DLD1 (cell line): ENCODE data around the gene PES1.
"Not testable (repeated sequence)": the region's sequence is repeated elsewhere in the genome, so short reads cannot be mapped to it uniquely, and the experiment has no call there.

Experiments used
- in situ Hi-C: cut with HindIII; loops from 2 replicates; pipeline ENCODE4 v1.10.0; 2017; ENCODE audit warnings: low sequenced_read_pairs

The PES1 gene

DNA sequence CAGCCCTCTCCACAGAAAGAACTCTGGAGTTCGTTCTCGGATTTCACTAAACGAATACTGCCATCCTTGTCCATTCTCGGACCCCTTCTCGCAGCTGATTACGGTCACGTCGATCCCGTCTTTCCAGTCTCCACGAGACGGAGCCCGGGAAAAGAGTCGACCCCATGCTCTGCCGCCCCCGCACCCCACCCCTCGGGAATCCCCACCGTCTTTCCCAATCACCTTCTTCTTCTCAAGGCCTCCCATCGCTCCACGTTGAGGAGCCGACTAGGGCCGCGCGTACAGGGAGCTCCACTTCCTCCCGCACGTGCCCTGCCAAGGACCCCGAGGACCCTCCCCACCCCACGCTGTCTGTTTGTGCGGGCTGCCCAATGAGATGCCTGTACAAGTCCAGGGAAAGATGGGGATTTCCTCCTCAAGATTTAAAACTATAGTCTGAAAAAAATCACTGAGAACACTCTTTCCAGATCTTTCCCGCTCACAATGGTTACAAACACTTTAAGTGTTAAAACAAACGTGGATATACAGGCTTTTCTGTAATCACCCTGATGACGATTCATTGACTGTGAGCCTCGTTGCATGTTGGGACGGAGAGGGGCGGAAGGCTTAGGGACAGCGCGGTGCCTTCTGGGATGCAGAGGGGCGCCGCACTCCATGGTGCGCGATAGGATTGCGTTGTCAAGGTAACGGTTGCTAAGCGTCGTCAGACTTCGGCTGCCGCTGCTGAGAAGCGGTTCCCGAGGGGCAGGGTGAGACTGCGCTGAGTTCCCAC is at the start of gene PES1:
Gene PES1 (minus strand): TSS at position 323 of the 772 bp plus-strand sequence. CDS start 77 bp downstream, at position 246.
- in situ Hi-C loops = no loop called here

GRCh38 chr22:30640839-30641430 is 49.2 kb upstream of the PES1 start:
- in situ Hi-C loops = no loop called here

DNA sequence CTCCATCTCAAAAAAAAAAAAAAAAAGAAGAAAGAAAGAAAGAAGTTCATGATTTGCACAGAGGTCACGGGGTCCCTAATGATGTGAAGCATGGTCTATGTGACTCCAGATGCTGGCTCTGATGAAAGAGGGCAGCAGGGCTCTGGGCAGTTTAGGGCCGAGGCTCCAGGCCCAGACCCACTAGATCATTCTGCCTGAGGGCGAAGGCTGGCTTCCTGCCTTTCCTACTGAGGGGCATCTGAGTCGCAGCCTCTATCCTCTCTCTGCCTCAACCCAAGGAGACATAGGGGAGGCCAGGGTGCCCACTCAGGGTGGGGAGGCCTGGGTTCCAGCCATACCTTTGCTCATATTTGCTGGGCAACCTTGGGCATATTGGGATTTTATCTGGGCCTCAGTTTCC is 48.7 kb upstream of the PES1 start:
- in situ Hi-C loops = no loop called here

- in situ Hi-C loops = no loop called here
Observed at GRCh38 chr22:30637701-30638114, 46.0 kb upstream of the PES1 start.

DNA sequence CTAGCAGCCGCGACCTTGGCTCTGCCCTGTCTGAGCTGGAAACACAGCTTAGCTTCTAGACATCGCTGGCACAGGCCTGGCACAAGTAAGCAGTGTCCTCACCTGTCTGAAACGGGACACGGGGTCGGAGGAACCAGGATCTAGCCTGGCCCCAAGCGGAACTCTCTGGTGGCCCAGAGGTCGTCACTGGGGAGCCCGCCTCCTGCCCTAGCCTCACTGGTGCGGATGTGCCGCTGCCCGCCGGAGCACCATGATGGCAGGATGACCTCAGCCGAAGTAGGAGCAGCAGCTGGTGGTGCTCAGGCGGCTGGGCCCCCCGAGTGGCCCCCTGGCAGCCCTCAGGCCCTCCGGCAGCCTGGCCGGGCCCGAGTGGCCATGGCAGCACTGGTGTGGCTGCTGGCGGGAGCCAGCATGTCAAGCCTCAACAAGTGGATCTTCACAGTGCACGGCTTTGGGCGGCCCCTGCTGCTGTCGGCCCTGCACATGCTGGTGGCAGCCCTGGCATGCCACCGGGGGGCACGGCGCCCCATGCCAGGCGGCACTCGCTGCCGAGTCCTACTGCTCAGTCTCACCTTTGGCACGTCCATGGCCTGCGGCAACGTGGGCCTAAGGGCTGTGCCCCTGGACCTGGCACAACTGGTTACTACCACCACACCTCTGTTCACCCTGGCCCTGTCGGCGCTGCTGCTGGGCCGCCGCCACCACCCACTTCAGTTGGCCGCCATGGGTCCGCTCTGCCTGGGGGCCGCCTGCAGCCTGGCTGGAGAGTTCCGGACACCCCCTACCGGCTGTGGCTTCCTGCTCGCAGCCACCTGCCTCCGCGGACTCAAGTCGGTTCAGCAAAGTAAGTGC is 44.7 kb upstream of the PES1 start:
- in situ Hi-C loops = no loop called here

DNA sequence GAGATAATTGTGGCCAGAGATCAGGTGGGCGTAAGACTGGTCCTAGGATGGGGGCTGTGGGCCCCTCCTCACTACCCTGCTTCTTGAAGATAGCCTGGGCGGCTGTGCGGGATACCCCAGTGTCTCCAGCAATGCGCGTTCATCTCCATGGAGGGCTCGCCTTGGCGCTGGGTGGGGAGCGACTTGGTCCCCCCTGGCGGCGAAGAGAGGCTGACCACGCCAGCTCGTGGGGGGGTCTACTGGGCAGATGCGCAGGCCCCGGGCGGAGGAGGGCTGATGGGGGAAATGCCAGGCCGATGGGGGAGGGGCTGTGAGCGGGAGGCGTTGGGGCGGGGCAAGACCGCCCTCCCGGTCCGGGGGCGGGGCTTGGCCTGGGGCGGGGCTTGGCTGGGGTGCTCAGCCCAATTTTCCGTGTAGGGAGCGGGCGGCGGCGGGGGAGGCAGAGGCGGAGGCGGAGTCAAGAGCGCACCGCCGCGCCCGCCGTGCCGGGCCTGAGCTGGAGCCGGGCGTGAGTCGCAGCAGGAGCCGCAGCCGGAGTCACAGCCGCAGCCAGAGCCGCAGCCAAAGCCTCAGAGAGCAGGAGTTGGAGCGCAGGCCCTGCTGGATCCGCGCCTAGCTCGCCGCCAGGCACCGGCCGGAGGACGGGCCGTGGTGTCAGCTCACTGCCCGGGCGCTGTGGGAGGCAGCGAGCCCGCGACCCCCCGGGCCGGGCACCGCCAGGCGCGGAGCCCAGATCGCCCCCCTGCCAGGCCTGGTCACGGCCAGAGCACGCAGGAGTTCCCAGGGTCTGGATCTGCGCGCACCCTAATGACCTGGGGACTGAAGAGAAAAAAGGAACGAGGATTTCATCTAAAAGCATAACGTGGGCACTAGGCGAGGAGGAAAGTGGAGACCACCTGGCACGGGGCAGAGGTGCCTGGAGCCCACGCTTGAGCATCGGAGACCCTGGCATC is 43.8 kb upstream of the PES1 start, which contains the start of gene SLC35E4:
Gene SLC35E4 (plus strand): TSS at position 509 of the 953 bp plus-strand sequence. CDS start 670 bp downstream, outside the sequence.
- in situ Hi-C loops = no loop called here

DNA sequence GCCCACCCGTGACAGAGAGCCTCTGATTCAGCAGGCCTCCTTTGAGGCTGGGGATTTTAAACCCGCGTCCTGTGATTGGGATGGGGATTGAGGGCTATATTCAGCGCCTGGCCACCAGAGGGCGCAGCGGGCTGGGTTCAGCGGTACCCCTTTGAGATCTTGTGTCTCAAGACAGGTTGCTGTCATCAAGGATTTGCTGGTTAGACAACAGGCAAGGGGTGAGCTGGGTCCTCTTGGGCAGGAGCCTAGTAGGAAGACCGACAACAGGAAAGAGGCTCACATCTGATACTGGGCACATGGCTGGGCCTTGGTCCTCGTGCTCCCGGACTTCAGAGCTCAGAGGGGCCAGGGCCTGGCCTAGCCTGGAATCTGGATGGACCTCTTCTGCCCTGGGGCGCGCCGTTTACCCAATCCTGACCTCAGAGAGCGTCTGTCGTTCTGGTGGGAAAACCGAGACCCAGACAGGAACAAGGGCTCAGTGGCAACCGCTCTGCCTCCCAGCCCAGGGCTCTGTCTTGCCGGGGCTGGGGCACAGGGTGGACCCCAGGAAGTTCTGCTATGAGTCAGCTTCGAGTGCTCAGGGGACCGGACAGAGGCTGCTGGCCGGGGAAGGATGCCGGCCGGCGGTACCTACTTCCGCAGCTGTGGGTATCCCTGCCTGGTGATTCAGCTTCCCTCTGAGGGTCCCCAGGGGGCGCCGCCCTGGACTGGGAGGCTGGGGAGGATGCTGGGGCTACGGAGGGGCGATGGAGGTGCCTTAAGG is 42.9 kb upstream of the PES1 start:
- in situ Hi-C loops = no loop called here

DNA sequence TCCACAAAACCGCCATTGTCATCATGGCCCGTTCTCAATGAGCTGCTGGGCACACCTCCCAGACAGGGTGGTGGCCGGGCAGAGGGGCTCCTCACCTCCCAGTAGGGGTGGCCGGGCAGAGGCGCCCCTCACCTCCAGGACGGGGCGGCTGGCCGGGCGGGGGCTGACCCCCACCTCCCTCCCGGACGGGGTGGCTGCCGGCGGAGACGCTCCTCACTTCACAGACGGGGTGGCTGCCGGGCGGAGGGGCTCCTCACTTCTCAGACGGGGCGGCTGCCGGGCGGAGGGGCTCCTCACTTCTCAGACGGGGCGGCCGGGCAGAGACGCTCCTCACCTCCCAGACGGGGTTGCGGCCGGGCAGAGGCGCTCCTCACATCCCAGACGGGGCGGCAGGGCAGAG is 39.8 kb upstream of the PES1 start:
- in situ Hi-C loops = not testable (repeated sequence)

DNA sequence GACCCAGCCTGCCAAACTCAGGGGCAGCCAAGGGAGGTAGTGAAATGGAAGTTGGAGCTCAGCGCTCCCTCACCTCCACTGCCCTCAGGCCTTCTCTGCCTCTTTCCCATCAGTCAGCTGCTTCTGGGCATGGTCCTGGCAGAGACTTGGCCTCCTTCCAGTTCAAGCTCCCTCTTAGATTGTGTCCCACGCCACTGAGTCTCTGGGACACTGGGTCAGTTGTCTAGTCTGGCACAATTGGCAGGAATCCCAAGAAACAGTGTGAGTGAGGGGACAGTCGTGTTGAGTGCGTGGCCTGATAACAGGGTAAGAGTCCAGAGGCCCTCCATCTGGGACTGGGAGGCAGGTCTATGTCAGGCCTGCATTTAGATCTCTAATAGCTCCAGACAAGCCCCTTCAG is 36.8 kb upstream of the PES1 start:
- in situ Hi-C loops = no loop called here

GRCh38 chr22:30627471-30627870 is 35.8 kb upstream of the PES1 start:
- in situ Hi-C loops = no loop called here

- in situ Hi-C loops = no loop called here
Observed at GRCh38 chr22:30626413-30626812, 34.7 kb upstream of the PES1 start.

GRCh38 chr22:30619909-30620308 is 28.2 kb upstream of the PES1 start:
- in situ Hi-C loops = not testable (repeated sequence)

DNA sequence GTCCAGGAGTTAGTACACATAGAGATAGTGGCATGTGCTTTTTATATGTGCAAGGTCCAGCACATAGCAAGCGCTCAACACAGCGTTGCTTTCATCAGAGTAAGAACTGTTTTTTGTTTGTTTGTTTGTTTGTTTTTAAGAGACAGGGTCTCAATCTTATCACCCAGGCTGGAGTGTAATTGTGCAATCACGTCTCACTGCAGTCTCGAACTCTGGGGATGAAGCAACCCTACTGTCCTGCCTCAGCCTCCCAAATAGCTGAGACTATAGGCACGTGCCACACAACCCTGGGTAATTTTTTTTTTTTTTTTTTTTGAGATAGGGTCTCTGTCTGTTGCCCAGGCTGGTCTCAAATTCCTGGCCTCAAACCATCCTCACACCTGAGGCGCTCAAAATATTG is 26.1 kb upstream of the PES1 start:
- in situ Hi-C loops = no loop called here

GRCh38 chr22:30615543-30615954 is 23.8 kb upstream of the PES1 start:
- in situ Hi-C loops = no loop called here

DNA sequence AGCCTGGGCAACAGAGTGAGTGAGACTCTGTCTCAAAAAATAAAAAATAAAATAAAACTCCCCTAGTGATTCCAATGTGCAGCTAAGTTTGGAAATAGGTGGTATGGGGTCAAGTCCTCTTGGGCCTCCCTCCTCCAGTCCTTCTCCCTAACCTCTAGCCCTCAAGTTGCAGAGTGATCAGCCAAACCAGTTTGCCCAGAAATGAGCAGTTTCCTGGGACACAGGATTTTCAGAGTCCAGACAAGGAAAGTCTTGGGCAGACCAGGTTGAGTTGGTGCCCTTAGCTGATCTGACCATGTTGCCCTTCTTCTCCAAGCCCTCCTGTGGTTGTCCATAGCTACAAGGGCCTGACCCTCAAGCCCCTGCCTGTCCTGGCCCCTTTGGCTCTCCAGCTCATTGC is 23.2 kb upstream of the PES1 start:
- in situ Hi-C loops = no loop called here

GRCh38 chr22:30614268-30614667 is 22.6 kb upstream of the PES1 start:
- in situ Hi-C loops = no loop called here

DNA sequence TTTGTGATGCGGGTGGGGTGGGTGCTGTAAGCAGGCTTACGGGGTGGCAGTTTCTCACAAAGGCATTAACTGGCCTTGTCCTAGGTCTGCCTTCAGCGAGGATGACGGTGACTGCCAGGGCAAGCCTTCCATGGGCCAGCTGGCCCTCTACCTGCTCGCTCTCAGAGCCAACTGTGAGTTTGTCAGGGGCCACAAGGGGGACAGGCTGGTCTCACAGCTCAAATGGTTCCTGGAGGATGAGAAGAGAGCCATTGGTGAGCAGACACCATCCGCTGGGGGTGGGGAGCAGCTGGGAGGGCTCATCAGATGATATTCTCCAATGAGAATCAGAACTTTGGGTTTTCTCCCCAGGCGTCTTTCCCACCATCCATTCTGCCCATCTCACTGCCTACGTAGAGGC is 21.1 kb upstream of the PES1 start:
- in situ Hi-C loops = no loop called here

- in situ Hi-C loops = no loop called here
Observed at GRCh38 chr22:30611197-30611596, 19.5 kb upstream of the PES1 start.

DNA sequence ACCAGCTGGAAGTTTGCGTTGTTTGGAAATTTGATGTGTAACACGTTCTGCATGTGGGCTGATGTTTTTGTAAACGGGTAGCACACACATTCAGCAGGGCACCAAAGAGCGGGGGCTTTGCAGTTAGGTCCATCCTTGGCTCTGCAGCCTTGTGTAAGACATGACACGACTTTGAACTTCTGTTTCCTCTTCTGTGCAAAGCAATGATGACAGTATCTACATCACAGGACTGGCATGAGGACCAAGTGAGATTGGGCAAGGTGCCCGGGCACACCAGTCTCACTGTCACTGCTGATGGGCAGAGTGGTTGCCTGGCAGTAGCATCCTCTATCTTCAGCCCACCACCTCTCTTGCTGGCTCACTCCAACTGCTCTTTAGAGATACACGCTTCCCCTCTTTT is 18.6 kb upstream of the PES1 start:
- in situ Hi-C loops = no loop called here
